Ovary (tissue), 3 donors: Measurements from ENCODE around the gene CCDC88A.

Experiments used
- CTCF ChIP-seq, 3 donors: fragments of 450-650 bp in 2 of 3; fragments of 200-600 bp in 1 of 3; IDR thresholded peaks; one replicate each; pipeline versions ENCODE4 v1.5.1 to v1.8.0; 2016 to 2022; ENCODE audit warnings: antibody characterized with exemption in 3 of 3, mild to moderate bottlenecking in 1 of 3
- POLR2A ChIP-seq: fragments of 450-650 bp; IDR thresholded peaks from one replicate; pipeline ENCODE4 v1.6.1; 2017; ENCODE audit warnings: antibody characterized with exemption, mild to moderate bottlenecking, moderate library complexity
- donor health status: DM: no; HTN: no; CAD: no.

GRCh38 chr2:55419679-55420438 lies at the start of gene CCDC88A:
- peak in 2 of 3 donors; percentile 46 to 51 for TF ChIP-seq CTCF (IDR thresholded peaks at IDR 0.05)
- TF ChIP-seq POLR2A = peak; percentile 63
